Measurements from ENCODE around the gene HMGB1.

Gene HMGB1

GRCh38 chr13:30473675-30474074 lies 7.9 kb upstream of the HMGB1 start:
- TF ChIP-seq FOXP2 (optimal IDR thresholded peaks at IDR 0.05; ENCODE audit: borderline replicate concordance, extremely low read depth, extremely low read length, insufficient read depth) (no peak), SIN3A (IDR thresholded peaks at IDR 0.05; ENCODE audit: borderline replicate concordance, insufficient read depth, low read length) (no peak), POLR2AphosphoS5 (IDR thresholded peaks at IDR 0.05; ENCODE audit: low read depth, low read length) (no peak), TAF1 (IDR thresholded peaks at IDR 0.05; ENCODE audit: borderline replicate concordance, insufficient read depth, low read length) (no peak), REST (IDR thresholded peaks at IDR 0.05; ENCODE audit: insufficient read depth in 1 of 2, low read depth in 2 of 2, low read length in 2 of 2) (no peak)

- TF ChIP-seq TAF1 (IDR thresholded peaks at IDR 0.05; ENCODE audit: borderline replicate concordance, insufficient read depth, low read length) (no peak), FOXP2 (optimal IDR thresholded peaks at IDR 0.05; ENCODE audit: borderline replicate concordance, extremely low read depth, extremely low read length, insufficient read depth) (no peak), REST (IDR thresholded peaks at IDR 0.05; ENCODE audit: insufficient read depth in 1 of 2, low read depth in 2 of 2, low read length in 2 of 2) (no peak), SIN3A (IDR thresholded peaks at IDR 0.05; ENCODE audit: borderline replicate concordance, insufficient read depth, low read length) (no peak), POLR2AphosphoS5 (IDR thresholded peaks at IDR 0.05; ENCODE audit: low read depth, low read length) (no peak)
Observed at GRCh38 chr13:30466841-30467252, 1.1 kb upstream of the HMGB1 start.

- TF ChIP-seq POLR2AphosphoS5 (IDR thresholded peaks at IDR 0.05; ENCODE audit: low read depth, low read length) (no peak), FOXP2 (optimal IDR thresholded peaks at IDR 0.05; ENCODE audit: borderline replicate concordance, extremely low read depth, extremely low read length, insufficient read depth) (no peak), TAF1 (IDR thresholded peaks at IDR 0.05; ENCODE audit: borderline replicate concordance, insufficient read depth, low read length) (no peak), SIN3A (IDR thresholded peaks at IDR 0.05; ENCODE audit: borderline replicate concordance, insufficient read depth, low read length) (no peak), REST (IDR thresholded peaks at IDR 0.05; ENCODE audit: insufficient read depth in 1 of 2, low read depth in 2 of 2, low read length in 2 of 2) (no peak)
Observed at GRCh38 chr13:30466358-30466714, 600 bp upstream of the HMGB1 start.

GRCh38 chr13:30465343-30465592 lies 468 bp downstream of the HMGB1 start:
- TF ChIP-seq TAF1 (IDR thresholded peaks at IDR 0.05; ENCODE audit: borderline replicate concordance, insufficient read depth, low read length) (no peak), FOXP2 (optimal IDR thresholded peaks at IDR 0.05; ENCODE audit: borderline replicate concordance, extremely low read depth, extremely low read length, insufficient read depth) (no peak), REST (IDR thresholded peaks at IDR 0.05; ENCODE audit: insufficient read depth in 1 of 2, low read depth in 2 of 2, low read length in 2 of 2) (no peak), POLR2AphosphoS5 (IDR thresholded peaks at IDR 0.05; ENCODE audit: low read depth, low read length) (no peak), SIN3A (IDR thresholded peaks at IDR 0.05; ENCODE audit: borderline replicate concordance, insufficient read depth, low read length) (no peak)

All from PFSK-1 (cell line).